Right kidney (tissue), 9 donors: ENCODE results near the gene TMEM198.
A peak's percentile ranks its signal among the peaks of the same experiment; 100 is the strongest.

Experiments
- DNase-seq: peaks from one replicate; pipeline ENCODE4 v3.0.0-alpha.2; 2016
- long read RNA-seq, 8 donors: transcript quantifications; one replicate each; lab custom pipeline, GENCODE V29; 2026

TMEM198 gene
- long read RNA-seq, donor 1, partial matches to known transcripts = 0 of 1 reads
- long read RNA-seq, donor 1, other reads (novel, unspliced or antisense) = 0 of 1 reads
- long read RNA-seq, donor 2 = 0 reads
- long read RNA-seq, donor 3 = 0 reads
- long read RNA-seq, donor 4 = 0 reads
- long read RNA-seq, donor 5, partial matches to known transcripts = 0 of 10 reads
- long read RNA-seq, donor 5, other reads (novel, unspliced or antisense) = 10 of 10 reads
- long read RNA-seq, donor 6 = 0 reads
- long read RNA-seq, donor 7, partial matches to known transcripts = 0 of 1 reads
- long read RNA-seq, donor 7, other reads (novel, unspliced or antisense) = 0 of 1 reads
- long read RNA-seq, donor 8 = 0 reads

GRCh38 chr2:219543596-219544358, at the start of gene TMEM198, which contains the start of gene CHPF:
TMEM198 (plus strand) TSS chr2:219544028; CDS start chr2:219544728, 700 bp downstream.
CHPF (minus strand) TSS chr2:219543809; CDS start chr2:219543538, 271 bp downstream.
- DNase-seq = peak; percentile 98

DNA sequence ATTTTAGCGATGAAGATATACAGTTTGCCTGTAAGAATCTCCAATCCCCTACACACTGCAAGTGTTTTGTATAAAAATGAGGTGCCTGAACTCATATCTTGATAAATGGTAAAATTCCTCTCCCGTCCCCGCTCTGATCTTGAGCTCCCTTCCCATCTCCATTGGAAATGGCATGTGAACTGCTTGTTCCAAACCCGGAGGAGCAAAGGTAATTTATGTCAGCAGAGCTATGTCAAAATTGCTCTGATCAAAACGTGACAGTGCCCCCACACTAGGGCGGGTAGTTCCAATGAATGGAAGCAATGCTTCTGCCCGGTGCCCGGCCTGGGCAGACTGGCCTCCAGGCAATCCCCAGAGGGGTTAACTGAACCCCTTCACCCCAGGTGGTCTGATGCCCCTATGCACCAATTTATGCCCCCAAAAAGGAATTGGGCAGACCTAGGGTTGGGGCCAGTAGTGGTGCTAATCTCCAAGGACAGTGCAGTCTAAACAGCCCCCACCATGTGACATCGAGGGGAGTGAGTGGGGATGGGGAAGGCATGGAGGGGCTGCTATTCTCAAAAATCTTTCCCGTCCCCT, 48.8 kb upstream of the TMEM198 start:
- DNase-seq = no peak

GRCh38 chr2:219495531-219496122, 48.2 kb upstream of the TMEM198 start:
- no peak for DNase-seq

- DNase-seq = no peak
Measured at GRCh38 chr2:219496247-219496824, 47.5 kb upstream of the TMEM198 start.

GRCh38 chr2:219496825-219497494, 46.9 kb upstream of the TMEM198 start:
- peak; percentile 63 for DNase-seq

GRCh38 chr2:219497495-219498279, 46.1 kb upstream of the TMEM198 start:
- DNase-seq = no peak

DNA sequence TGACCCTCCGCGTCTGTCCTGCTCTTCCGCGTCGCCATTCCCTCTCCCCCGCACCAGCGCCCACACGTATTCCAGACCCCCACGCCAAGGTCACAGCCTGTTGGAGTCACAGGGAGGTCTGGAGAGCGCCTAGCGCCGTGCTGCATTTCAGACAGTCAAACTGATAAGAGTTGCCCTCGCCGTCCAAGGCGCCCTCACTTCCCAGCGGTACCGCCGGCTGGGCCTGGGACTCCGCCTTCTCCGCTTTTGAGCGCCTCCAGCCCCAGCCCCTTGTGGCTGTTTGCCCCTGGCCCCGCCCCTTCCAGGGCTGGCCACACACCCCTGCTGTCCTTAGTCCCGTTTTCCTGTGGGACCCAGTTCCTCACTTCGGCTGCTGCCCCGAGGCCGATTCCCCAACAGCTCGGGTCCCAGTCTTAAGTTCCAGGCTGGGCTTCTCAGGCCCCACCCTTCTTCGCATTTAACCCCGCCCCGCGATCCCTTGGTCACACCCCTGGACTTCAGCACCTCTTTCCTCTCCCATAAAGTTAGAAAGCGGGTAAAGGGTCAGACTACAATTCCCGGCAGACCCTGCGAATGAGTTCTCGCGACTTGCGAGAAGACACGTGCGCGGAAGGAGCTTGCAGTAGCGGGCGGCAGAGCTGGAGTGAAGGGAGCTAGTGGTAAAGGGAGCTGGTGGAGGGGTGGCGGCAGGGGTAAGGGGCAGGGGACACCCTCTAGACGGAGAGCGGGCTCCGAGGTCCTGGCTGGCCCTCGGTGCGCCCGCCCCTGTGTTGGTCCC, 45.4 kb upstream of the TMEM198 start, which contains the start of gene GMPPA:
Gene GMPPA (plus strand): TSS at position 612 of the 778 bp plus-strand sequence. CDS start 1,085 bp downstream, outside the sequence.
- peak; percentile 86 for DNase-seq

DNA sequence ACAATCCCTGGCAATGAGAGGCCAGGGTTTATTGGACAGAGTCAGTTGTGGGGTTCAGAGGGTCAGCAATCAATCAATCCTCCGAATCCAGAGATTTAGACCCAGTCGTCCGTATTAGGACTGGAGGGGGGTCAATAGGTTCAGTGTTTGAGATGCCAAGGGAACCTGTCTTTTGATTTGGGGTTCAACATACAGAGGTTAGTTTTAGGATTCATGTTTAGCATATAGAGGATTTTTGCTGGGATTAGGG, 44.8 kb upstream of the TMEM198 start:
- no peak for DNase-seq

DNA sequence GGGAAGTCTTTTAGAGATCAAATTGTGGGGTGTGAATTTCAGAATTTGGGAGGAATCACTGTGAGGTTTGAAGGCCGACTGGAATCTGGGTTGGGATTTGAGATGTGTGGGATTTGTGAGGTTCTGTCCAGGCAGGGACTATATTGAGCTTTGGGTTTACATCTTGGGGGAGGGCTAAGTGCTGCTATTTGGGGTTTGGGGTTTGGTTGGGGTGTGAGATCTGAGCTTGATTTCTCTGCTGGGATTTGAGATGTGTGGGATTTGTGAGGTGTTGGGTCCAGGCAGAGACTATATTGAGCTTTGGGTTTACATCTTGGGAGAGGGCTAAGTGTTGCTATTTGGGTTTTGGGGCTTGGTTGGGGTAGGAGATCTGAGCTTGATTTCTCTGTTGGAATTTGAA, 44.3 kb upstream of the TMEM198 start:
- no peak for DNase-seq

- no peak for DNase-seq
Measured at GRCh38 chr2:219500135-219500534, 43.7 kb upstream of the TMEM198 start.

- DNase-seq = no peak
Measured at GRCh38 chr2:219501849-219502248, 42.0 kb upstream of the TMEM198 start.

- no peak for DNase-seq
Measured at GRCh38 chr2:219502618-219503017, 41.2 kb upstream of the TMEM198 start.

GRCh38 chr2:219505585-219505984, 38.2 kb upstream of the TMEM198 start:
- DNase-seq = no peak

GRCh38 chr2:219506153-219506801, 37.6 kb upstream of the TMEM198 start:
- DNase-seq = no peak

- DNase-seq = no peak
Measured at GRCh38 chr2:219506802-219507526, 36.9 kb upstream of the TMEM198 start.

DNA sequence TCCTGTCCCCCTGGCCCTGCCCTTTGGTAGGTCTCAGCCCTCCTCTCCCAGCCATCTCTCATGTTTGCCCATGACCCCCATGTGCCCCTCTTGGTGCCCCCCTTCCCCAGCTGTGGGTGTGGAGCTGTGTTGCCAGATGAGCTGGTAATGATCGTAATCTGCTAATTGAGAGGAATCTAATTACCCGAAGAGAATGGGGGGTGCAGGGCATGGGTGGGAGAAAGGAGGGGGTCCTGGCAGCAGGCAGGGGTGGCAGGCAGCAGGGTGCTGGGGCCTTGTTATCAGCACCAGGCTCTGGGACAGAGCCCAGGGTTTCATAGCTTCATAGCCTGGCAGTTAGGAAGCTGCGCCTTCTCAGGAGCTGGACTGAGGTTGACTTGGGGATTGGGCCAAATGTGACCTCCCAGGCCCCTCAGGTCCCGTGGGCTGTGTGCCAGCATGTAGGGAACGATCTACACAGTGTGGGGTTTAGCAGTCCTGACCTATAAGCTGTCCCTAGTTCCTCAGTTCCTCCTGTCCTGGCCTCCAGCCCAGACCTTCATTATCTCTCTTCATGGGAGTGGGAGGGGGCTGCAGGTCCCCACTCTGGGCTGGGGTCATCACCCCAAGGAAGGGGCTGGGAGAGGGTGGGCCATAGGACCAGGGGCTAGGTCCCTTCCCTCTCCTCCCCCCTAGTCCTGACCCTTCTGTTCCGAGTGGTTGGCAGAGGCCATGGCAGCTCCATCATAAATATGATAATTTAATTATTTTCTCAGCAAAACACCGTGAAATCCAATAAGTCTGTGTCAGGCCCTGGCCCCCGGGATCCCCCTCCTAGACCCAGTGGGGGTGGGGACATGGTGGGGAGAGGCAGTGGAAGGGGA, 36.0 kb upstream of the TMEM198 start:
- no peak for DNase-seq

GRCh38 chr2:219508444-219508734, 35.4 kb upstream of the TMEM198 start:
- no peak for DNase-seq
